GM19035 (cell line): ENCODE measurements around the gene AIPL1.

Experiments used
- ATAC-seq: cut with Tn5 transposase; IDR thresholded peaks from one replicate; pipeline ENCODE4 v1.9.1; 2021; ENCODE audit not compliant: unreplicated experiment

AIPL1 gene

DNA sequence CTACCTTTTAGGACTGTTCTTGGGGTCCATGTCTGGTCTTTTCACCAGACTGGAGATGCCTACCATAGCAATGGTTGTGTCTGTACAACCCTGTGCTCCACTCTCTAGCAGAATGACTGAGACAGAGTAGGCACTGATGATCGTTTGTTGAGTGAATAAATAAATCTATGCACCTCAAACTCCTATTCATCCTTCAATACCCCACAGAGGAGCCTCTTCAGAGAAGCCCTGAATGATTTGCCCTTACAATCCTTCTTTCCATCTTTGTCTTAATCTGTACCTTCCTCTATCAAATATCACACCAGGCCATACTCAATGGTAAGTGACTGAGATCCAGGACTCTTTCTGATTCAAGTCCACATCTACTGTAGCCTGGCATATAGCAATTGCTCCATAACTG lies 32.6 kb upstream of the AIPL1 start:
- no peak for ATAC-seq

DNA sequence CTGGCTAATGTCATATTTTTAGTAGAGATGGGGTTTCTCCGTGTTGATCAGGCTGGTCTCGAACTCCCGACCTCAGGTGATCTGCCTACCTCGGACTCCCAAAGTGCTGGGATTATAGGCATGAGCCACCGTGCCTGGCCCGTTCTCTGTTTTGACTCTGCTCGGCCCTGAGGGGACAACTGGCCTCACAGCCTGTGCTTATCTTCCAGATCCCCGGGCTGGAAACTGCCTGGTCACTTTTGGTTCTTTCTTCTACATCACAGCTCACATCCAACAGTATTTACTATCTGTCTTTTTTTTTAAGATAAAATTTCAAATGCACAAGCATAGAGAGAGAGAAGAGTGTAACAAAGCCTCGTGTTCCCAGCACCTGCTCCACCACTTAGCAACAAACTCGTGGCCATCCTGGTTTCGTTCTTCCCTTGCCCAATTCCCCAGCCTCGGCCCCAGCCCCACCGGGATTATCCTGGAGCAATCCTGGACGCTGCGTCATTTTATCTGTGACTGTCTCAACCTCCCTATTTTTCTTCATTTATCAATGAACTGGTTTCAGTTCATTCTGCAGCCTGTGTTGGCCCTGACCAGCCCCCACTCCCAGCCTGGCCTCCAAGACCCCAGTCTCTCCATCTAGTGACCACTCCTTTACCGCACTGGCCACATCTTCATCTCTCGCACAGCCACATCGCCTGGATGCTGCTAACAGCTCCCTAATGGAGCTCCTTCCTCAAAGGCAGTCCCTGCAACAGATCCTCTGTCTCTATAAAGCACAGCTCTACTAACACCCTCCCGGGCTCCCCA lies 30.5 kb upstream of the AIPL1 start:
- ATAC-seq, result no peak

DNA sequence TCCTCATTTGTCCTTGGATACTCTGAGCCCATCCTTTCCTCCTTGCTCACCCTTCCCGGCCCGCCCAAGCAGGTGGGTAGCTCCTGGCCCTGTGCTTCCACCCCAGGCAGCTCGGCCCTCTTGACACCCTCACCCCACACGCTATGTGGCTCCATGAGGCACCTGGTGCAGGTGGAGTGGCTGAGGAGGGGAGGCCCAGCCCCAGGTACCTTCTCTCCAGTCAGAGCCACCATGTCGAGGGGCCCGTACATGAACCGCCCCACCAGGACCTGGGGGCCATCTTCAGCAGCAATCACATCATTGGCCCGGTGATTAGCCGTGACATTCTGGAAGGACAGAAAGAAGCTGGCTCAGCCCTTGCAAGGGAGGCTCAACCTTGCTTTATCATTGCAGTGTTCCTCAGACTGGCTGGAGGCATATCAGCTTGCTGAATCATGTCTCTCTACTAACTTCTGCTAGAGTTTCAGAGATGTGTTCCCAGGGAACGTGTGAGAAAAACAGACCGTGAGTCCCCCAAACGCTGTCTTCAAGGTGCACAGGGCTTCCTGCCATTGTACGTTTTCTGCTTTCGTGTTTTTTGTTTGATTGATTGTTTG lies 29.6 kb upstream of the AIPL1 start:
- no peak for ATAC-seq

DNA sequence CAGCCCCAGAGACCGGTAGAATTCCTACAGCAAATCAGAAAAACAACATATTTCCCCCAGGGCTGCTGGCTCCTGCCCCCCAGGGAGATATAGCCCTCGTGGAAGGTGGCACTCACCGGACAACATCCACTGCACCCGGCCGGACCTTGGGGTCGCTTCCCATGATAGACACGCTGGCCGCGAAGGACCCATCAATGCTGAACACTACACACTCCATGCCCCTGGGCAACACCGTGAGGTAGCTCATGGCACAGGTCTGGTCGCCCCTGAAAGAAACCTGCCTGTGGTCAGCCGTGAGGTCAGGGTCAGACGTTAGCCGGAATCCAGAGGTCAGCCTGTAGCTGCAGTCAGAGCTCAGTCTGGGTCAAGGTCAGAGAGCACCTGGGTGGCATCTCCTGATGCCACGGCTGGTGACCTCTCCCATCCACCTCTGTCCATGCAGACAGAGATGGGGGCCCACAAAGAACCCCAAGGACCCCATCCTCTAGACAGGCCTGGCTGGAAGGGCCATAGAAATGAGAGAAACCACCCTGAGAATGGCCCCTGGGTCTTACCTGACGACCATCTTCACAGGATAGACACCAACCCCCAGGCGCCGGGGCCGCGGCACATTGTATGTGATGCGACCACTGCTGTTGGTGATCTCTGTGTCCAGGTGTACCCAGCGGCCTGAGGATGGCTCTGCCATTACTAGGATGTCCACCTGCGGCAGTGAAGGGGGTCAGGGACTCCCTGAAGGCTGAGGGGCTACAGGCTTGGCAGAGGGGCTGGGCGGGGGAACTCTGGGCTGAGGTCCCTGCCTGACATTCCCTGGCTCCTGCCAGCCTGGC lies 28.9 kb upstream of the AIPL1 start:
- ATAC-seq, result no peak

DNA sequence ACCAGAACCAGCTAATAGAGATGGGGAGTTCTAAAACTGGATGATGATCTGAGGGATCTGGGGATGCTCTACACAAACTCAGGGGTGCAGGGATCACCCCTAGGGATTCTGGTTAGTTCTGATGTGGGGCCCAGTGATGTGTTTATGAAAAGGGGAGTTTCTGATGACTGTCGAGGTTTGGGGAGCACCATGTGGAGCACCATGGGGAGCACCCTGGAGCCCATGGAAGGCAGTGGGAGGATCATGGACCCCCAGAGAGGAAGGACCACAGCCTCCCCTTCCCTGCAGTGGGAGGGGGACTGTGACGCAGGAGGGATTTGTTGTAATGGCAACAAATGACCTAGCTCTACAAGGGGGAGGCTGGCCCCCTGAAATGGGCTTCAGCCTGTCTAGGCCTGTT lies 27.8 kb upstream of the AIPL1 start:
- ATAC-seq, result no peak

DNA sequence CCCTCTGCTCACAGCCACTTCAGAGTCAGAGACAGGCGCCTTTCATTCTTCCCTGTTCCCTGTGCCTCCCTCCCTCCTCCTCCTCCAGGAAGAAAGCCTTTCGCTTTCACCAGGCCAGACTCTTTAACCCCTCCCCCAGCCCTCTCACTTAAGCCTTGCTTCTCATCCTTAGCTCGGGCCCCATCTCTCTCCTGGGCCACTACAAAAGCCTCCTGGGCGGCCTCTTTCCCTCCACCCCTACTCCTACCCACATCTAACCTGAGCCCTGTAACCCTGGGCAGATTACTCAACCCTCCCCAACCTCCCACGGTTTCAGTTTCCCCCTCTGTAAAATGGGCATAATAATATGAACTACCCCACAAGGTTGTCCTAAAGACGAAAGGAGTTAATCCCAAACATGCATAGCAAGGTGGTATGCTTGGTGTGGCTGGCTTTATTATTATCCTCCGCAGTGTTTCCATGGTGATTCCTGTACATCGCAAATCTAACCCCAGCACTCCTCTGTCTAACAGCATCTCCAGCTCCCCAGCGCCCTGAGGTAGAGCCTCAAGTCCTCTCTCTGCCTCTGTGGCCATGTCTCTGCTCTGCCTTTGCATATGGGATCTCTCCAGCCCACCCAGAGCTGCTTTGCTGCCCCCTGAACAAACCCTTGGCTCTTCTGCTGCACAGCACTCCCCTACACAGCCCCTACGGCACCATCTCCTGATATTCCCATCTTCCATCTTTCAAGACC lies 27.0 kb upstream of the AIPL1 start:
- ATAC-seq, result no peak

DNA sequence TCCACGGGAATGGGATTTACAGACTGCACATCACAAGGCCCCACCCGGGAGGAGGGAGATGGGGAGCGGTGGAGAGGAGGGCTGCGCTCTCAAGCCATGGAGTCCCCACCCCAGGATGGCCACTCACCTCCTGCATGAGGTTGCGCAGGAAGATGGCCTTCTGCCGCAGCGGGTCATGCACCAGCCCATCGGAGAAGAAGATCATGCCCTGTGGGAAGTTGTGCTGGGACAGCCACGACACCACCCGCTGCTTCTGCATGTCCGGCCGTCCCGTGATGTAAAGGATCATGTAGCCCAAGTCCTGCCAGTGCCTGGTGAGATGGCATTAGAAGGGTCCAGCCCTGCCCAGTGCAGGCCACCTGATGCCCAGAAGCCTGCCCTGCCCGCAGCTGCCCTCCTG lies 26.3 kb upstream of the AIPL1 start:
- ATAC-seq, result no peak

DNA sequence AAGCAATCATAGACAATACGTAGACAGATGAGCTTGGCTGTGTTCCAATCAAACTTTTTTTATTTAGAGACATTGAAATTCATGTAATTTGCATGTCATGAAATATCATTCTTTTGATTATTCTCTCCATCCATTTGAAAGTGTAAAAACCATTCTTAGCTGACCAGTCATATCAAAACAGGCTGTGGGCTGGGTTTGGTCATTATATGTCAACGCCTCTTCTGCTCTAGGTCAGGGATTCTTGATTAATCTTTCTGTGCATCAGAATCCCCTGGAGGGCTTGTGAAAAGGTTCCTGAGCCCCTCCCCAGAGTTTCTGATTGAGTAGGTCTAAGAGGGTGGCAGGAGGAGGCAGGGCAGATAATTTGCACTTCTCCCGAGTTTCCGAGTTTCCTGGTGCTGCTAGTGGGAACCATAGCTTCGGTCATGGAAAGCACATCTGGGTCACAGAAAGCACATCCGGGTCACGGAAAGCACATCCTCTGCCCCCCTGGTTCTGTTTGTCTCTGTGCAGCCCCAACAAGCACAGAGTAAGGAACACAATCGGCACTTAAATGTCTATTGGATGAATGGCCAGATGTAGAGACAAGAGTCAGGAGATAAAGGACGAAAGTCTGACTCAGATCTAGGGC lies 25.7 kb upstream of the AIPL1 start:
- ATAC-seq, result no peak

DNA sequence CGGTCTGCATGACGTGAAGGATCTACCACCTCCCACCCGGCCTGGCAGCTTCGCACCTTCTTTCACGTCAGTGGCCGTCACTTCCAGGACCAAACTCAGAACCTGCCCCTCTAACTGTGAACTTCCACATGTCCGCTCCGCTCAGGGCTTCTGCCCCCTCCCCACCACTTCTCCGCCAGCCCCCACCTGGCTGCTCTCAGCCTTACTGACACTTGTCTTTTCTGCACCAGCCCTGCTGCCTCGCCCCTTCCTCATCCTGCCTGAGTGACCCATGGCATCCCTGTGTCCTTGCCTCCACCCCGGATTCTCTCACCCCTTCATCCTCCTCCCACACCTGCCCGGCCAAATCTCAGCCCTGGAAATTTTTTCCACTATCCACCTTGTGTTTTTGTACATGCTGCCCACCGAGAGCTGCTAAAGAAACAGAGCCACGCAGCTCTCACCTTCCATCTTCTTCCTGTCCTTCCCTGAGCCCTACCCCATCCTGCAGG lies 23.6 kb upstream of the AIPL1 start:
- ATAC-seq, result no peak

DNA sequence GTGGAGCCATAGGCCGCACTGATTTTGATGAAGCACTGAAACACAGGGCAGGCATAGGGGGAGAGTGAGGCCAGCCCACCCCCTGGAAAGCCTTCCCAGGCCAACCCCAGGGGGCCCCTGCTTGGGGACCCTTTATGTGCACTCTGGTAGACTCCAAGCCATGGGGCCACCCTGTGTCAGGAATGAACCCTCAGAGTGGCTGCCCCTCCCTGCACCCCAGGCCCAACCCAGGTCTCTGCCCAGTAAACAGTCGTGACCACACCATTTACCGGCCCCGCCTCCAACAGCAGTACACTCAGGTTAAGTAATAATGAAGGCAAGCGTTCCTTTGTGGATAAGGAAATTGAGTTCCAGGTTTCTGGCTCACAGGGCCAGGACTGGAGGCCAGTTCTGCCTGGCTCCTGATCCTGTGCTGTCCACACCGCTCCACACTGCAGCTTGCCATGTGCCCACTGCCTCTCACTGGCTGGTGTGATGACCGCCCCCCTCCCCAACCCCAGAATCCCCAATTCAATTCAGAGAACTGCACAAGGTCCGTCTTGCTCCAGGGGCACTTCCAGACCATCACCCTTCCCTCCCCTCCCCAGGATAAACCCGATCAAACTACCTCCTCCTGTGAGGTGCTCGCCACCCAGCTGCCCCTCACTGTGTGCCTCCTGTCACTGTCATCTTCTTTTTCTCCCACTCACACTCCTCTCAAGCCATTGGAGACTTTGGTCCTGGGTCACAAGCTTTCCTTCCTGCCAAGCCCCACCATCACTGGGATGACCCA lies 23.0 kb upstream of the AIPL1 start:
- ATAC-seq, result no peak

DNA sequence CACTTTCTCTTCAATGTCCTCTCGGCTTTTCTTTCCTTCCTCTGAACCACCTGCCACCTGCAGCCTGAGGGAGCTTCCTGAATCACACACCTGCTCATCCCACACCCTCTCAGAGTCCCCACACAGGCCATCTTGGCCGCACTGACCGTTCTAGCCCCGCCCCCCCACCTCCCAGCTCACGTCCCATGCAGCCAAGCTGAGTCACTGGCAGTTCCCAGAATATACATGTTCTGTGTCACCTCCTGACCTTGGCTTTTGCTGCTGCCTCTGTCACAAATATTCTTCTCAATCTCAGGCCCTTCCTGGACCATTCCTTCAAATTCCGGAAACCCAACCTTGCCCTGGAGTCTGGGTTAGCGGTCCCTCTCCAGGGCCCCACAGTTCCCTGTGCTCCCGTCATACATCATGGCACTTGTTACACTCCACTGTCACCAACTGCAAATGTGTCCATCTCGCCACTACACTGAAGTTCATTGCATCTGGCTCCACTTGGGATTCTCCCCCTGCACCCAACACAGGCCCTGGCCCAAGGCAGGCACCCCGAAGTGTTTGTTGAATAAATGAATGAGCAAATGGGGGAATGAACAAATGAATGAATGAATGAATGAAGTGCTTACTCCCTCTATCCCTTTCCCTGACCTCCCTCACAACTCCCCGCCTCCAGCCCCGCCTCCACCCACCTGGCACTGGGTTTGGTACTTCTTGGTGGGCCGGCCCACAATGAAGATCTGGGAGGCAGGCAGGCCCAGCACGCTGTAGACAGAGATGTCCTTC lies 22.2 kb upstream of the AIPL1 start:
- ATAC-seq, result no peak

DNA sequence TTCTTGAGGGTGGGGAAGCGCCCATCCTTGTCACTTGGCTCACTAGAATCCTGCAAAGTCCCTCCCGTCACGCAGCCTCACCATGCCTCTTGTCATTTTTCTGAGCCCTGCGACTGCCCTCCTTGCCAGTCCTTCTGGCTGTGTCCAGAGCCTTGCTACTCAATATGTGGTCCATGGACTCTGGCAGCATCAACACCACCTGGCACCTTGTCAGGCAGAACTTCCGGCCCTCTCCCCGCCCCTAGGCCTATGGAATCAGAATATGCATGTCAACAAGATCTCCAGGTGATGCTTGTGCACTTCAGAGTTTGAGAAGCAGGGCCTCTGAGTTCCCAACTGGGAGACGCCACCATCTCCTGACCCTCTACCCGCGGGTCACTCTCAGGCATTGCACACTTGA lies 21.4 kb upstream of the AIPL1 start:
- no peak for ATAC-seq

DNA sequence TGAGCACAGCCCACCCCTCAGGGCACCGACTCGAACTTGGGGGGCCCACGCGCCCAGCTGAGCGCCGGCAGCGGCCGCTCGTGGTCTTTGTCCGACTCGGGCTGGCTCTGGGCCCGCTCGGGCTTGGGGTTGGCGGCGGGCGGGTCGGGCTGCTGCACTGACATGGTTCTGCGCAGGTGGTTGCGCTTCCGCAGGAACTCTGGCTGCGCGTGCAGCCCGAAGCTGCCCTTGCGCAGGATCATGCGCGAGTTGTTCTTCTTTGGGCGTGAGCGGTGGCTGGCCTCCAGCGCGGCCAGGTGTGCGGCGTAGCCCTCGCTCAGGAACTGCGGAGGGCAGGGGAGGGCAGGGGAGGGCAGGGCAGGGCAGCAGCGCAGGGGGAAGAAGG lies 20.4 kb upstream of the AIPL1 start:
- ATAC-seq, result no peak

DNA sequence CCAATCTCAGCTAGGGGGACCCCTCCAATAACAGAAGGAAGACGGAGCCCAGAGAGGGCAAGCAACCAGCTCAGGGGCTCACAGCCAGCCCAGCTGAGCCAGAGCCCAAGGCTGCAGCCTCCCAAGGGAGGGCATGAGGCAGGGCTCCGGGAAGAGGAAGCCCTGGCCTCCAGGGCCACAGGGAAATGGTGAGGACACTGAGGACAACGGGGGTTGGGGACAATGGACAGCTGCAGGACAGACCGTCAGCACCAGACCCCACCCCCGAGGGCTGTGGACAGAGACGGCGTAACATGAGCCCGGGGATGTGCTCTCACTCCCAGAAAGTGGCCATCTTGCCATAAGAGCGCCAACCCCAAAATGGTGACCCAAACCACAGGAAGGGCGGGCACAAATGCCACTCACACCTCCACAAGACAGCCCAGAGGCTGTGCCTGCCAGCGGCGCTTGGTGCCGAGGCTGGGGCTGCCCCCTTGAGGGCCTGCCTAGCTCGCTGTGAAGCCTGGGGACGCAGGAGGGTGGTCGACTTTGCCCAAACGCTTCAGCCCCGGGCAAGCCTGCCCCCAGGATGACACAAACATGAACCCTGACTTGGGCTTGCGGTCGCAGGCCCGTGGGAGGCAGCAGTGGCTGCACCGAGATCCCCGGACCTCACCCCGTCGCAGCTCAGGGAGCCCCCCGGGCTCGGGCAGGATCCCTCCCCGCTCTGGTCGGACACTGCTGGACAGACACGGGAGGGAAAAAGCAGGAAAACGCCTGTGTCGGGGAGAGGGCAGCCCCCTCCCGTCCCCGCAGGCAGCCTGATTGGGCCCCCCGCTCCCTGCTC lies 19.8 kb upstream of the AIPL1 start:
- no peak for ATAC-seq

DNA sequence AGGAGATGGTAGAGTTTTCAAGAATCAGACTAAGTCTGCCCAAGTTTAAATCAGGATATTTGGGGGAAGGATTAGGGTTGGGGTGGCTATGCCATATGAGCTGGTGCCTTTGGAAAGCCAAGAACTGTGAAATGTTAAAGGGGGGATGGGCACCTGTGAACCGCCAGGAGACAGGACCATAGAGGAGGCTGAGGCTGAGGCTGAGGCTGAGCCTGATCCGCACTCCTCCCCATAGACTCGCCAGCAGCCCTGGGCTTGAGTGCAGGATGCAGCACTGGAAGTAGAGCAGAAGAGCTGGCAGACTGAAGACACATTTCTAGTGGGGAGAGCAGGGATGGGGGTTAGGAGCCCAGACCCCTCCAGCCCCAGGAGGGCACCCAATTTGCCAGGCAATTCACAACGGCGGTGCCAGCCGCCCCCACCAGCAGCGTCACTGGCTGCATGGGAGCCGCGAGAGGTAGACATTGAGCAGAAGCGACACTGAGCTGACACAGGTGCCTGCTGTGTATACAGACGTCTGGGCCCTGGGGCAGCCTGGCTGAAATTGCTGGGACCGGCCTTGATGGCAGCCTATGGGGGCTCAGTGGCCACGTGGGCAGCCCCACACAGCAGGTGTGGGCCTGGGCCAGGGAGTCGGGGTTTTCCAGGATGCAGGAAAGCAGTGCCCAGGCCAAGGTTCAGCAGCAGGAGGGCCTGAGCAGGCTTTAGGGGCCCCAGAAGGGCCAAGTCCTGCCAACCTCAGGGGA lies 18.5 kb upstream of the AIPL1 start:
- ATAC-seq, result no peak

DNA sequence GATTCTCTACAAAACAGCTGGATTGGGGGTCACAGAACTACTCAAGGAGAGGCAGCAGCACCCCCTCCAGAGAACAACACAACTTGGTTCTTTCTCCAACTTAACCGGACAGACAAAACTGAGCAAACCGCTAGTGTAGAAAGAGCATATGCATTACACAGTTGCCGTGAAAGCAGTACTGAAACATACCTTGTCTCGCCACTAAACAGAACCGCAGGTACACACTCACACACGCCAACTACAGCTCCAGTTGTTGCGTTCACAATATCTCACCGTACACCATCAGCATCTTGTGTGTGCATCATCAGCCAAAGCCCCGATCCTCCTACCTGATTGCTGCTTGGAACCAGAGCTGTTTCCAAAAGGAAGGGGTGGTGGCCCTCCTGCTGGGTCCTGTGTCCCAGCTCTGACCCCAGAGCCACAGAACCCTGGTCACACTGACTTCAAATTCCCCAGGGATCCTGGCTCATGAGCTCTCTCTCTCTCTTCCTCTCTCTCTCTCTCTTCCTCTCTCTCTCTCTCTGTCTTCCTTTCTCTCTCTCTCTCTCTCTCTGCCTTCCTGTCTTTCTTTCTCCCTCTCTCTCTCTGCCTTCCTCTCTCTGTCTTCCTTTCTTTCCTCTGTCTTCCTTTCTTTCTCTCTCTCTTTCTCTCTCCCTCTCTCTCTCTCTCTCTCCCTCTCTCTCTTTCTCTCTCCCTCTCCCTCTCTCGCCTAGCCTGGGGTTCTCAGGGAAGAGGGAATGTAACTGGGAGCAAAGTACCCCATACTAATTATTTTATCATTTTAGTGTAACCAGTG lies 17.7 kb upstream of the AIPL1 start:
- ATAC-seq, result no peak
